ENCODE measurements around the gene CYTH4. TPM values are rescaled to one million over a fixed set of nuclear protein-coding genes. Genes with fewer than 3 reads are reported as not detected.
"Not testable (repeated sequence)": the region's sequence is repeated elsewhere in the genome, so short reads cannot be mapped to it uniquely, and the experiment has no call there.

The CYTH4 gene
- total RNA-seq, 1 donor from 2014 or later = 8.0 TPM

DNA sequence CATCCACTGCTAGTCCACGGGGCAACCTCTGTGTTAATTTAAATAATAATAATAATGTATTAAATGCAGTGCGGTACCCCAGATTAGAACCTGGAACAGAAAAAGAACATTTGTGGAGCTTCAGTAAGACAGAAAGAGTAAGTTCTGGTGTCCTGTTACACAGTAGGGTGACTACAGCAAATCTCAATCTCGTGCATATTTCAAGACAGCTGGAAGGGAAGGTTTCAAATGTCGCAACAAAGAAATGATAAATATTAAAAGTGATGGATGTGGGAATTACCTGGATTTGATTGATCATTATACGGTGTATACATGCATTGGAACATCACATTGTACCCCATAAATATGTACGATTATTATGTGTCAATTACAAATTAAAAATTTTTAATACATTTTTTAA, 36.6 kb upstream of the CYTH4 start:
- no peak for DNase-seq (ENCODE audit: low spot score)
- intact Hi-C loops (cut with DNase I) = no loop called here

DNA sequence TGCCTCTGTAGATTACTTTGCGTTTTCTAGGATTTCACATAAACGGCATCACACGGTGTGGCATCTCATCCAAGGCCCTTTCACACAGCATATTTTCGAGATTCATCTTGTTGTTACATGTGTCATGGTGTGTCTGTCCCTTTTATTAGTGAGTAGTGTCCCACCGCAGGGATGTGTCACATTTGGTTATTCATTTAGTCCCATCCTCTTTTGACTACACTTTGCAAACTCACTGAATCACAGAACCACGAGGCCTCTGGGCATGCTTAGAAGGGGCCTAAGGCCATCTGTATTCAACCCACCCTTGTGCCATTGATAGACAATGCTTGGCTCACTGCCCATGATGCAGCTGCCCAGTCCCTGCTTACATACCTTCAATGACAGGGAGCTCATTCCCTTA, 34.1 kb upstream of the CYTH4 start:
- peak; percentile 39 for DNase-seq (ENCODE audit: low spot score)
- intact Hi-C loops (cut with DNase I) = no loop called here

DNA sequence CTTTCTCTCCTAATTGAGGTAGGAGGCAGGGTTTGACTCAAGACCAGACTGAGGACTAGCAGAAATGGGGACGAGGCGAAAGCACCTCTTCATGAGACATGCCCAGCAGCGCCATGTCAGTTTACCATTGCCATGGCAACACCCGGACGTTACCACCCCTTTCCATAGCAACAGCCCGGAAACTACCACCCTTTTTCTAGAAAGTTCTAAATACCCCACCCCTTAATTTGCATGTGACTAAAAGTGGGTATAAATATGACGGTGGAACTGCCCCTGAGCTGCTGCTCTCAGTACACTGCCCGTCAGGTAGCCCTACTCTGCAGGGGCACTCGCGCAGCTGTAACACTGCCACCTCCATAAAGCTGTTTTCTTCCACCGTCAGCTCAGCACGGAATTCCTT, 32.3 kb upstream of the CYTH4 start:
- peak; percentile 24 for DNase-seq (ENCODE audit: low spot score)
- intact Hi-C loops (cut with DNase I) = no loop called here

DNA sequence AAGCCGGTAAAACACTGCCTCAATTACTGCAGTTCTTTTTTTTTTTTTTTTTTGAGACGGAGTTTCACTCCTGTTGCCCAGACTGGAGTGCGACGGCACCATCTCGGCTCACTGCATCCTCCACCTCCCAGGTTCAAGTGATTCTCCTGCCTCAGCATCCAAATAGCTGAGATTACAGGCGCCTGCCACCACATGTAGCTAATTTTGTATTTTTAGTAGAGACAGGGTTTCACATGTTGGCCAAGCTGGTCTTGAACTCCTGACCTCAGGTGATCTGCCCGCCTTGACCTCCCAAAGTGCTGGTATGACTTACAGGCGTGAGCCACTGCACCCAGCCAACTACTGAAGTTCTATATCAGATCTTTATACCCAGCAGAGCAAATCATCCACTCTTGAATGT, 30.5 kb upstream of the CYTH4 start:
- intact Hi-C loops (cut with DNase I) = not testable (repeated sequence)
- DNase-seq (ENCODE audit: low spot score) = peak; percentile 22

DNA sequence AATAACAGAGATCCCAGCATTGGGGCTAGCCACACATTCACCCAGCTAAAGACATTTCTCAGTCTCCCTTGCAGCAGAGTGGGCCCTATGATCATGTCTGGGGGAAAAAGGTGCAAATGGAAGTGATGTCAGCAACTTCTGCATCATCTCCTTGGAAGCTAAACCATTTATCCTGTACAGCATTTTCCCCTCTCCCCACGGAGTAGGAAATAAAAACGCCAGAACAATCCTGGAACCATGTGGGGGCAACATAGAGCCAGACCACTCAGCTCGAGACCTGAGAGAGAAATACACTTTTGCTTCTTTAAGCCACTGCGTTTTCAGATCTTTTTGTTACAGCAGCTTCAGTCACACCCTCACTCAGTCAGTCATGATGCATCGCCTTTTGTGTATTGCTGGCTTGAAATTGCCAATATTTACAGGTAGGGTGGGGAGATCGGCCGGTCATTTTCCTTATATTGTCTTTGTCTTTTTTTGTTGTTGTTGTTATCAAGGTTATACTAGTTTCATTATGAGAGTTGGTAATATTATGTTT, 29.1 kb upstream of the CYTH4 start:
- intact Hi-C loops (cut with DNase I) = no loop called here

DNA sequence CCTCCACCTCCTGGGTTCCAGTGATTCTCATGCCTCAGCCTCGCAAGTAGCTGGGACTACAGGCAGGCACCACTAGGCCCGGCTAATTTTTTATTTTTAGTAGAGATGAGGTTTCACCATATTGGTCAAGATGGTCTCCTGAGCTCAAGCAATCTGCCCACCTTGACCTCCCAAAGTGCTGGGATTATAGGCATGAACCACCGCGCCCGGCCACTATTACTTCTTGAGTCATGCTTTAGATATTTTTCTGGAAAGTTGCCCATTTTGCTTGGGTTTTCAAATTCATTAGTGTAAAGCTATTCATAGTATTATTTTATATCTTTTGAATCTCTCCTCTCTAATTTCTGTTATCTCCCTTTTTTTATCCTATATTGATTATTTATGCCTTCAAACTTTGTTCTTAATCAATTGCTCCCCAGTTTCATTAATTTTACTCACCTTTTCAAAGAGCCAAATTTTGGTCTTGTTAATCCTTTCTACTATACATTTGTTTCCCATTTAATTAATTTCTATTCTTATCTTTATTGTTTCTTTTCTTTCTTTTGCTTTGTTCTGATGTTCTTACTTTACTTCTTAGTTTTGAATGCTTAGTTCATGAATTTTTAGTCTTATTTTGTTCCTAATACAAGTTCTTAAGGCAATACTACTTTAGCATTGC, 28.0 kb upstream of the CYTH4 start:
- intact Hi-C loops (cut with DNase I) = no loop called here
- DNase-seq (ENCODE audit: low spot score) = no peak

More for the DNA sequence above, 29.1 kb upstream of the CYTH4 start:
- peak; percentile 10 for DNase-seq (ENCODE audit: low spot score)

DNA sequence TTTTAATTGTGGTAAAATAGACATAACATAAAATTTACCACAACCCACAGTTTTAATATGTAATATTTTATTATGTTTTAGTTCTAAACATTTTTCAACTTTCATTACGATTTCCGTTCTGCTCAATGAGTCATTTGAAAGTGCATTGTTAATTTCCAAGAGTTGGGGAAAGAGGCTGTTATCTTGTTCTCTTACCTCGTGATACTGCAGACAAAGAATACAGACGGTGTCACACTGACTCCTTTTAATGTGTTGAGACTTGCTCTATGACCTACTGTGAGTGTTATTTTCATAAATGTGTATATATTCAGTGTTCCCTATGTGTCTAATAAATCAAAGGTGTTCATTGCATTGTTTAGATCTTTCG, 27.5 kb upstream of the CYTH4 start:
- DNase-seq (ENCODE audit: low spot score) = no peak
- intact Hi-C loops (cut with DNase I) = no loop called here

DNA sequence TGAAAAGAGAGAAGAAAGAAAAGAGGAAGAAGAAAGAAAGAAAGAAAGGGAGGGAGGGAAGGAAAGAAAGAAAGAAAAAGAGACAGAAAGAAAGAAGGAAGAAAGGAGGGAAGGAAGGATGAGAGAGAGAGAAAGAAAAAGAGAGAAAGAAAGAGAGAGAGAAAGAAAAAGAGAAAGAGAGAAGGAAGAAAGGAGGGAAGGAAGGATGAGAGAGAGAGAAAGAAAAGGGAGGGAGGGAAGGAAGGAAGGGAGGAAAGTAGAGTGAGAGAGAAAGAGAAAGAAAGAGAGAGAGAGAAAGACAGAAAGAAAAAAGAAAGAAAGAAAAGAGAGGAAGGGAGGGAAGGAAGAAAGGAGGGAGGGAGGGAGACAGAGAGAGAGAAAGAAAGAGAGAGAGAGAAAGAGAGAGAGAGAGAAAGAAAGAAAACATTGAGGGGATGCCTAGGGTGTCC, 26.7 kb upstream of the CYTH4 start:
- intact Hi-C loops (cut with DNase I) = no loop called here
- DNase-seq (ENCODE audit: low spot score) = no peak

DNA sequence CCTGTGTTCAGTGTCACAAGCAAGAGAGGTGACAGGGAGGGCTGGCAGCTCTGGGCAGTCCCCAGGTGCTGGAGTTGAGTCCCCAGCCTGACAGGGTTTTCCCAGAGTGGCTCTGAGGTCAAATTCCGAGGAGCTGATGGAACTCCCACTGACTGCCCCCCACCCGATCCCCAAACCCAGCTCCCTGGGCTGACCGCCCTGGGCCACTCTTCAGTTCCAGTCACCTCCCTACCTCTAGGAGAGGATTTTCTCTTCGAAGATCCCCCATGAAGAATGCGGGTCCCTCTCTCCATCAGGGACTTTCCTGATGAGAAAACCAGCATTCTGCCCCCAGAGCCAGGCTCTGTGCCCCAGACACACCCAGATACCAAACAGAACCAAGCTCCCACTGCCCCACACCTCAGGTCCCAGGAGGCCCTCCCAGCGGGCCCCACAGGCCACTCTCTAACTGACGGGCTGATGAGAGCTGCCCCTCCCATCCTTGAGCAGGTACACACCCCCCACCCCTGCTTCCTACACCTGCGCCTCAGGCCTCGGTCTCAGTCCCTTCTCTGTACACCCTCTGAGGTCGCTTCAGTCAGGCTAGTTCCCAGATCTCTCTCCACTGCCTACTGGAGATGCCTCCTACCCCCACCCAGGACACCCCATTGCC, 26.1 kb upstream of the CYTH4 start:
- DNase-seq (ENCODE audit: low spot score) = no peak
- intact Hi-C loops (cut with DNase I) = no loop called here

DNA sequence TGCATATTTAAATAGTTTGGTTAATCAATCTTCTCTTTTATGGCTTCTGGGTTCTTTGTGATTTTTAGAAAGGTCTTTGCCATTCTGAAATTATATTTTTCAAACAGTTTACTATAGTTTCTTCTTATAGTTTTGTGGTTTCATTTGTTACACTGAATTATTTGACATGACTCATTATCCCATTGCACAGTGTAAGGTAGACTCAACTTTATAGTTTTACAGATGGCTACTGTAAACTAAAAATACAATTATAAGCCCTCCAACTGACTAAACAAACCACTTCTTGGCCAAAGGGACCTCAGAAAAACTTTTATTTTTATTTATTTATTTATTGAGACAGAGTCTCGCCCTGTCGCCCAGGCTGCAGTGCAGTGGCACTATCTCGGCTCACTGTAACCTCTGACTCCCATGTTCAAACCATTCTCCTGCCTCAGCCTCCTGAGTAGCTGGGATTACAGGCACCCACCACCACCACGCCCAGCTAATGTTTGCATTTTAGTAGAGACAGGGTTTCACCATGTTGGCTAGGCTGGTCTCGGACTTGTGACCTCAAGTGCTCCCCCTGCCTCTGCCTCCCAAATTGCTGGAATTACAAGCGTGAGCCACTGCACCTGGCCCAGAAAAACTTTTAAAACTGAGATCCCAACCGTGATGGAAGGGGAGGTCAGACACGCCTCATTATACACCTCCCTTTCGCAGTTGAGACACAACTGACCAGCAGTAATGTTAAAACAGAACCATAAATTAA, 24.1 kb upstream of the CYTH4 start:
- intact Hi-C loops (cut with DNase I) = no loop called here
- no peak for DNase-seq (ENCODE audit: low spot score)

DNA sequence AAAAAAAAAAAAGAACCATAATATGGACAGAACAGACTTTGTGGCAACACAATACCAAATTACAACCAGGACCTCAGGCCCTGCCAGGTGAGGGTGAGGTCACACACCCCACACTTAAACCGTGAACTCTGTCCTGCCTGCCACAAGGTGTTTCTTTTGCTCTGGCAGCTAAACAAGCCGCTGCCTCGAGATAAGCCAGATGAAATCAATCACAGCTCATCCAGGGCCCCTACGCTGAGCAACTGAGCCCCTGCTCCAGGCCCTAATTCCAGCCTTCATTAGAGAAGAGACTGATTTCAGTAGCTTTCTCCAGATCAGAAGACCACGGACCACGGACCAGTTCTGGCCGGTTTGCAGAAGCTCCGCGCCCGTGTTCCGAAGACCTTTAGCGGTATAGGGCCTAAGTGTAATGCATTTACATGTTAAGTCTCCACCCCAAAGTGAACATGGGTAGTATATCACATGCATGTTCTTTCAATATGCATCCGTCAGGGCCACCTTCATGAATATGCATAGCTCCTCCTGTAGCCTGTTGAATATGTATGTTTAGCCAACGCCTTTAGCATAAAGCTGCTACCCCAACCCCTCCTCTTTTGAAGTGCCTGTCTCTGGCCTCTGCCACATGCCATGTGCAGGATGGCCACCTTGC, 23.4 kb upstream of the CYTH4 start:
- no peak for DNase-seq (ENCODE audit: low spot score)
- intact Hi-C loops (cut with DNase I) = no loop called here

DNA sequence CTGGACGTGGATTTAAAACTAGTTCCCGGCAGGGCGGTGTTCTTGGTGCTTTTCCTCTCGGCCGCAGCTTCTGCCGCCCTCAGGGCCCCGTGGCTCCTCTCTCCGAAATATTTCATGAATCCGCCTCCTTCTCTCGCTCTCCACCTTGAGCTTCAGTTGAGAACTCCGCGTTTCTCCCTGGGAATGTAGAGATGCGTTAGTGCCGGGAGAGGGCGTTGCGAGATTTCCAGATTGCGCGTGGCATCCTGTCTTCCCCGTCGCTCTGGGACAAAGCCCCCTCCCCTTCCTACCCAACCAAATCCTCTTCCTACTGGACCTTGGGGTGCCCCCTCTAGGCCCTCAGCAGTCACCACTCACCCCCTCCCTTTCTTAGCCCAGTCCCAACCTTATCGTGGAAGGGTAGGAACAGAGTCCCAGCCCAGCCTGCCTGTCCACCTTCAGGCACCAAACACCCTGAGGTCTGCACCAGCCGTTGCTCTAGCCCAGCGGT, 22.7 kb upstream of the CYTH4 start:
- intact Hi-C loops (cut with DNase I) = loop anchor here (2.0 kb wide), 1 partner anchor 93 kb away; no protein-coding TSS in a partner anchor
- no peak for DNase-seq (ENCODE audit: low spot score)

DNA sequence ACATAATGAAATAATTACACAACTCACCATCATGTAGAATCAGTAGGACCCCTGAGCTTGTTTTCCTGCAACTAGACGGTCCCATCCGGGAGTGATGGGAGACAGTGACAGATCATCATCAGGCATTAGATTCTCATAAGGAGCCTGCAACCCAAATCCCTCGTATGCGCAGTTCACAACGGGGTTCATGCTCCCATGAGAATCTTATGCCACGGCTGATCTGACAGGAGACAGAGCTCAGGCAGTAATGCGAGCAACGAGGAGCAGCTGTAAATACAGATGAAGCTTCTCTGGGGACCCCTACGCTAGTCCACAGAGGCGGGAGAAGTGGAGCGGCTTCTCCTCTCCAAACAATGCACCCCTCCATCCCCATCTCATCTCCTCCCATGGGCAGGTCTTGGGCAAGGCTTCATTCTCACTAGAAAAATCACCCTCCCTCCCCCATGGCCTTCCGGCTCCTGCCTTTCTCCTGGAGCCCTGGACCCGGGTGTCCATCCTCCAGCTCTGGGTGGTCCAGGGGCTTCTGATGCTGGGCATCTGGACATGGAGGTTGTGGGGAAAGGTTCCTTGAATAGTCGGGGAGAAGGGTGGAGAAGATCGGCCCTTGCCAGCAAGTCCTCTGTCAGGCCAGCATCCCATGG, 22.0 kb upstream of the CYTH4 start:
- intact Hi-C loops (cut with DNase I) = loop anchor here (2.0 kb wide), 1 partner anchor 93 kb away; no protein-coding TSS in a partner anchor
- no peak for DNase-seq (ENCODE audit: low spot score)

DNA sequence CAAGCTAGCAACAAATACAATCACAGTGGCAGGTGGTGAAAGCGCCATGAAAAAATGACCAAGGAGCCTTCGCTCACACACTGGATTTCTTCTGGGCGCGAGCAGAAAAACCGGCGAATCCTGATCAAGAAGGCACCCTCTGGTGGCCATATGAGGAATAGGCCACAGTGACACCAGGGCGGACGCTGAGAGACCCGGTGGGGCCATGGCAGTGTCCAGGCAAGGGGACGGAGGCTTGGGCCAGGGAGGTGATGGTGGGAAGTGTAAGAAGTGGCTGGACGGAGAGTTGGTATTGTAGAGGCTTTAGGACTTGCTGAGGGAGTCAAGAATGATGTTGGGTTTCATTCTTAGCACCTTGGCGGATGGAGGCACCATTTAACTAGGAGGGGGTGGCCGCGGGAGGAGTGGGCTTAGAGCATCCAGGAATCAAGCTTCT, 21.4 kb upstream of the CYTH4 start:
- no peak for DNase-seq (ENCODE audit: low spot score)
- intact Hi-C loops (cut with DNase I) = loop anchor here (2.0 kb wide), 1 partner anchor 94 kb away; no protein-coding TSS in a partner anchor

DNA sequence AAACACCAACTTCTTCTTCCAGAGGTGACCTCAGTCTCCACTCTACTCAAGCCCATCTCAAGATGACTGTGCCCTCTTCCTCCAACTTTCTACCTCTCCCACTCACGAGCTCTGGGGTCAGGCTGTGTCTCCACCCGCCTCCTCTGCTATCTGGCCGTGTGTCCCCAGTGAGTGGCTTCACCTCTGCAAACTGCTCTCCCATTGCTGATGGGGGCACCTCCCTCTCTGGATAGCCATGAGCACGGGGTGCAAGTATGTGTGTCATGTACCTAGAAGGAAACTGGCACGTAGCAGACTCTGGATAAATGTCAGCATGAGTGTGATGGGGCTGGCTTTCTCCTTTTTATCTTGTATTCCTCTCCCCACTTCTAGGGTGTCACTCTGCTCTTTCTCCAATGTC, 20.0 kb upstream of the CYTH4 start:
- DNase-seq (ENCODE audit: low spot score) = no peak
- intact Hi-C loops (cut with DNase I) = no loop called here

DNA sequence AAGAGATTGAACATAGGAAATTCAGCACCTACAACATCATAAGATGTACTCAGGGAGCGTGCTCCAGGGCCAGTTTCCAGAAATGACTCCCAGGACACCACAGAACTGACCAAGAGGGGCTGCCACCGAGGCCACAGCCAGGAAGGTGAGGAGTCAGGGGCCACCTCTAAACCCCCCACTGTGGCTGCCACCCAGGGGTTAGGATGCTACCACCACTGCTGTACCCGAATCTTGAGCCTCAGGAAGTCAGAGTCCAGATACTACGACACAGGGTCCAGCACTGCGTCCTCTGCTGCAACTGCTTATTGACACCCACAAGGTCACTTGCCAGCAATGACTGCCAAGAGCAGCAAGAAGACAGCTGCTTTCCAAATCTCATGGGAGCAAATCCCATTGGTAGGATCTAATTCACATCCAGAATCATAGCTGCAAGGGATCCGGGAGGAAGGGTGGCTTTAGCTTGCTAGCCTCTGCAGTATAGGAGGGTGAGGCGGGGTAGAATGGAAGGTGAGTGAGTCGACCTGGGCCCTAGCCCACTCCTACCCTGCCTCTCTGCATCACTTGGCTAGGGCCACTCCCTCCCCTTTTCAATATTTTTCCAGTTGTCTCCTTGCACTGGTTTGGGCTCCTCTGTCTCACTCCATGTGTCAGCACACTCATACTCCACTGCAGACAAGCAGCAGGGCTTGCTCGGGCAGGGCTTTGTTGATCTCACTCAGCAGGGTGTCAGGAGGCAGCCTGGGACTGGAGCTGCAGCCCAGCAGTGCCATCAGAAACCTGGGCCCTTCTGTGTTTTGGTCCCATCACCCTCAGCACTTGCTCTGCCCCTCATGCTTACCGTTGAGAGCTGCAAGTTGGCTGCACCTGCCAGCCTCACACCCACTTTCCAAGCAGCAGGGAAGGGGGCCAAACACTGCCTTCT, 18.1 kb upstream of the CYTH4 start:
- intact Hi-C loops (cut with DNase I) = no loop called here
- no peak for DNase-seq (ENCODE audit: low spot score)

DNA sequence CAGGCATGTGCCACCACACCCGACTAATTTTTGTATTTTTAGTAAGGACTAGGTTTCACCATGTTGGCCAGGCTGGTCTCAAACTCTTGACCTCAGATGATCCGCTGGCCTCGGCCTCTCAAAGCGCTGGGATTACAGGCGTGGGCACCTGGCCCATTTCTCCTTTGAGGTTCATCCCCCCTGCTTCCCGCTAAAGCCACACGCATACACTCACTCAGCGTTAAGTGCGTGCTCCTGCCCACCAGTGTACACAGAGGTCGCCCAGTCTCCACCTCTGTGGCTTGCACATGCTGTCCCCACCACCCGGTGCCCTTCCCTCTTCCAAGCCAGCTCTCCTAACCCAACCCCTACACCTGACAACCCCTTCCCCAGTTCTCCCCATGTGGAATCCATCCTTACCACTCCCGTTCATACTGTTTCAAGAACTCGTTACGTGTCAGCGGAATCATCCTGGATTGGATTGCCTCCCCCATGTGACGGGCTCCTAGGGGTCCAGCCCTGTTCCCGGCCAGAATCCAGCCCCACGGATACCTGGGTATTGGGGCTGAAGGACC, 15.7 kb upstream of the CYTH4 start:
- DNase-seq (ENCODE audit: low spot score) = no peak
- intact Hi-C loops (cut with DNase I) = no loop called here

DNA sequence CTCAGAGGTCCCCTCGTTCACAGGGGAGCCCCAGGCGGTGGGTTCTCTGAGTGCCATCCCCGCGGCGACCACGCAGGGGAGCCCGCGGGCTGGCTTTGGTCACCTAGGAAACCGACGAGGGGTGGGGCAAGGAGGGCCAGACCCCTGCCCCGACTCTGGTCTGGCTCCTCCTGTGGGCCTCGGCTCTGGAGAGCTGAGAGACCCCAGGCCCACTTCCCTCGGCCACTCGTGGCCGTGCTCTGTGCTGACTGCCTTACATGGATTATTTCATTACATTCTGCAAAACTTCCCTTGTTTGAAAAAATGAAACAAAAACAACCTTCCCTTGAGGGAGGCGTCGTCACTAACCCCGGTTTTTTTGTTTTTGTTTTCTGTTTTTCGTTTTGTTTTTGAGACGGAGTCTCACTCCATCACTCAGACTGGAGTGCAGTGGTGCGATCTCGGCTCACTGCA, 15.1 kb upstream of the CYTH4 start:
- intact Hi-C loops (cut with DNase I) = no loop called here
- peak; percentile 83 for DNase-seq (ENCODE audit: low spot score)
